ENCODE data around the gene PUDP. TPM values are rescaled to one million over a fixed set of nuclear protein-coding genes. Genes with fewer than 3 reads are reported as not detected.
"Not testable (repeated sequence)": the region's sequence is repeated elsewhere in the genome, so short reads cannot be mapped to it uniquely, and the experiment has no call there.

The PUDP gene
- polyA plus RNA-seq, 12 donors: 19.4 to 50.7 (median 37.5) TPM; not detected in 1

DNA sequence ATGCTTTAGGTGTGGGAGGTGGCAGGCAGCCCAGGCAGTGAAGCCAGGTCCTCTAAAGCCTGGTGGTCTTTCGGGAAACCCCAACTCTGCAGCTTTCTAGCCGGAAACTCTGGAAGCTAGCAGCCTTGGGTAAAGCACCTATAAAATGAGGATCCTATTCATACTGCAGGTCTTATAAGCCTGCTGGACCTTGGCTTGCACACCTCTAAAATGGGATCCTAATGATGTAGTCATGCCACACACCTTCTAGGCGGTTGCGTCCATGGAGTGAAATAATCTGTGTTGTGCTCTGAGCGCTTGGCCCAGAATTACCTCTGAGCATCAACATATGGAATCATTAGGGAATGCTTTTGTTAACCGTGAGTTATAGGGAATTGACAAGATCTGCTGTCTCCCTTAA is 36.4 kb downstream of the PUDP start:
- DNase-seq: no peak

GRCh38 chrX:7110821-7111276 is 37.1 kb downstream of the PUDP start:
- no peak for DNase-seq

DNA sequence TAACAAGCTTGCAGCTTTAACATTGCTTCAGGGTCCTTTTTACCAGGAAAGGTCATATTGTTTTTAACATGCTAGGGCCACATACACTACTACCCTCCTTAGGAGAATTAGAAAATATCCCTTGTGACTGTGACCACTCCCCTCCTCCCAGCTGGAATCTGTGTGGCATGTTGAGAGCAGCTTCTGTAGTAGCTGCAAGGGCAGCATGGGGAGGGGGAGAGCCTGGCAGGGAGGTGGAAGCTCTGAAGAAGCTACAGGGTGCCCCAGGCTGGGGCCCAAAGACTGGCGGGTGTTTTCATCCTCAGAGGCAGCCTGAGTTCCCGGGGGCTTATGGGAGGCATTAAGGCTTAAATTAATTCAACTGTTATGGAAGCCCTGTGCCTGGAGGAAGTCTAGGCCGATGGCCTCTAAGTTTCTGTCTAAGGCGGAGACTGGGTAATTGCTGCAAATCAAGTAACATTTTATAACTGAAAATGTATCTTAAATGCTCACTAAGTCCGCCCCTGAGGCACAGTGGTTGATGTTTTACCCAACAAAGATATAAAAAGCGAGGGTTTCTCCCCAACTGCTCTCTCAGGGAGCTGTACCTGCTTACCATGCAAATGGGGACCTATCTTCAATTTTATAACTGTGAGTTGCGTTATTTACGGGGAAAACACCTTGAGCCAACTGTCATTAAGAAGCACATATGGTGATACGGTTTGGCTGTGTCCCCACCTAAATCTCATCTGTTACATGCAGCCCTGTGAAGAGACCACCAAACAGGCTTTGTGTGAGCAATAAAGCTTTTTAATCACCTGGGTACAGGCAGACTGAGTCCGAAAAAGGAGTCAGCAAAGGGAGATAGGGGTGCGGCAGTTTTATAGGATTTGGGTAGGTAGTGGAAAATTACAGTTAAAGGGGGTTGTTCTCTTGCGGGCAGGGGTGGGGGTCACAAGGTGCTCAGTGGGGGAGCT is 37.8 kb downstream of the PUDP start:
- no peak for DNase-seq

DNA sequence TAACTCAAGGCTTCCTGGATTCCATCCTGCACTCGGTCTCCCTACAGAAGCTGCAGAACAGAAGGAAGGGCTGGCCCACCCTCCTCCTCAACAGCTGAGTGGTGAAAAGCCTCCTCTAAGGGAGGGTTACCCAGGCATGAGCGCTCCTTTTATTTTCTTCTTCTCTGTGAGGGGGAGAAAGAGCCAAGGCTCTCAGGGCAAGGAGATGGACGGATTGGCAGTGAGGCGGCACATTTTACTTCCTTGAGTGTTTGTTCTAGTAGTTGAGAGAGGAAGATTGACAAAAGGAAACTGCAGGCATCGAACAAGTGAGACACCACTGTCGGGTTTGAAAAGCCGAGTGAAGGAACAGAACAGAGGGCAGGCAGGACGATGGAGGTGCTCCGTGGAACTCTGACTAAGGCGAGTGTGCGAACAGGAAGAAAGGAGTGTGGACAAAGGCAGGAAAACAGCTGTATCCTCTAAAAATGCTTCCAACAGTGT is 38.9 kb downstream of the PUDP start:
- DNase-seq: no peak

- no peak for DNase-seq
Measured at GRCh38 chrX:7108030-7108429, 39.9 kb downstream of the PUDP start.

- DNase-seq: no peak
Measured at GRCh38 chrX:7106649-7107048, 41.3 kb downstream of the PUDP start.

- DNase-seq: no peak
Measured at GRCh38 chrX:7102119-7102518, 45.8 kb downstream of the PUDP start.

- DNase-seq: no peak
Measured at GRCh38 chrX:7100022-7100421, 47.9 kb downstream of the PUDP start.

GRCh38 chrX:7095657-7096056 is 52.3 kb downstream of the PUDP start:
- DNase-seq: not testable (repeated sequence)

DNA sequence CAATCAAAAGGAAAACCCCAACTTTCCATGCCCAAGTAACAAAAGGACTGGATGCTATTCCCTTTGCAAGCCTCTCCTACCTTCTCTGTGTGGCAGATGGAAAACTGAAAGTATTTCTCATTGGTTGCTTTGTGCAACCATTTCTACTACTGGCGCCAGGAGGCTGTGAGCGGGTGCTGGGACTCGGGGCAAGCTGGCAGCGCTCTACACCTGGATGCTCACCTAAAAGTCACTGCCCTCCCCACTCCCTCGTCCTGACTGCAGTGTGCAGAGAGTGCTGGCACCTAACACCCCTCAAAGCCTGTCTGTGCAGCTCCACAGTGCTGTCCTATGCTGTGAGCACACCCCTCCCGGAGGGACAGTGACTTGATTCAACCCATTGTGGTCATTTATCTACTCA is 54.6 kb downstream of the PUDP start:
- no peak for DNase-seq

DNA sequence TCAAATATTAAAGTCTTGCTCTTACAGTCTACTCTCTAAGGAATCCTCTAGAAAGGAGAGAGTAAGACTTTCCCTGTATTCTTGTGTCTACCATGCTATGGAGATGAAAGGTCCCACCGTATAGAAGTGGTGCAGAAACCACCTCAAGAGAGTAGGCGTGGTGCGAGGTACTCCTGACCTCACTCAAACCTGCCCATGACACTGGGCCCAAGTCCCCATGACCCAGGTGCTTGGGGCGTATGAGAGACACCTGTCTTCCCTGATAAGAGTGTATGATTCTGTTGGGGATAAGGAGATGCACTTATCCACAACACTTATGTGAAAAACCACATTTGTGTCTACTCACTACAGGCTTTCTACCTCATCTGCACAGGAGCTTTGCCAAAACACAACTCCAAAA is 55.4 kb downstream of the PUDP start:
- no peak for DNase-seq

DNA sequence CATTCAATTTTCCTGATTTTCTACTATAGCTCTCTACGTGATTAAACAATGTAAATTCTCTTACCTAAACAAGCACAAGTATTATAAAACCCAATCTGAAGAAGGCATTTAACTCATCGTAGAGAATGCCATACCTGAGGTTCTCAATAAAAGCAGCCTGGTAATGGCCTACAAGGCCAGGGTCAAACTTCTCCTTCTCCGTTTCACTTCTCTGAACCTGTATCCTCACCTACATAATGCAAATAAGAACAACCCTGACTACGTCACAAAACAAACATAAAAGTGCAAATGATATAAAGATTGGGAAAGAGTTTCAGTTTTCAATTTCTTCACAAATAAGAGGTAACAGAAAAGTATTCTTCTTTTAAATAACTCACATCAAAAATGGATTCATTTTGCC is 56.0 kb downstream of the PUDP start:
- no peak for DNase-seq

DNA sequence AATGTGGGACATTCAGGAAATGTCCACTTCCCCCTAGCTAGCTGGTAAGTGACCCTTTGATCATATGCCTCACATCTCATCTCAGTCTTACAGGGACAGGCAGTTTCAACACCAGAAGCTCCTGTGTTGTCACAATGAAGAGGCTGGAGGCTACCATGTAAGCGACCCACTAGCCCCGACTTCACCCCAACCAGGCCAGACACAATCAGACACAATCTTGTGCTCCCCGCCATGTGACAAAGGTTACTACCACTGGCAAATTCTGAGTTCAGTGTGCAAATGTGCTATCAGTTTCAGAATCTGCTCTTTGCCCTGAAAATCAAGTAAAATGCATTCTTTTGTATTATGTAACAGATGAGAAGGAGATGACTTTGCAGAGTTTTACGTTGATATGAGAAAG is 57.3 kb downstream of the PUDP start:
- DNase-seq: no peak

GRCh38 chrX:7088968-7089615 is 58.9 kb downstream of the PUDP start:
- DNase-seq: no peak

- no peak for DNase-seq
Measured at GRCh38 chrX:7086384-7086783, 61.6 kb downstream of the PUDP start.

DNA sequence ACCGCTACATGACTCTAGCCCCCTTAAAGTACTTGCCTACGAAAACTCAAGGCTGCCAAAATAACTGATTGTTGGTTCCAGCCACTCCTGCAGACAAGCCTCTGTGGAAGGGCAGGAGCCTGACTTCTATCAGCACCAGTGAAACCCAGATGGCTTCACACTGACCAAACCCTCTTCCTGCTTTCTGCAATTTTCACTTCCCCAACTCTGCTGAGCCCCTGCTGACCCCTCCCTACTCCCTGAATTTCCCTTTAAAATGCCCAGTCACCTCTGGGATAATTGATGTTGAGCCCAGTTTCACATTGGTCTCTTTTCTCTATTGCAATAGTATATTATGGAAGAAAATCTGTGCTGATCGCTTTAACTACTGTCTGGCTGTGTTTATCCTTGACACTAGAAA is 62.1 kb downstream of the PUDP start:
- no peak for DNase-seq

DNA sequence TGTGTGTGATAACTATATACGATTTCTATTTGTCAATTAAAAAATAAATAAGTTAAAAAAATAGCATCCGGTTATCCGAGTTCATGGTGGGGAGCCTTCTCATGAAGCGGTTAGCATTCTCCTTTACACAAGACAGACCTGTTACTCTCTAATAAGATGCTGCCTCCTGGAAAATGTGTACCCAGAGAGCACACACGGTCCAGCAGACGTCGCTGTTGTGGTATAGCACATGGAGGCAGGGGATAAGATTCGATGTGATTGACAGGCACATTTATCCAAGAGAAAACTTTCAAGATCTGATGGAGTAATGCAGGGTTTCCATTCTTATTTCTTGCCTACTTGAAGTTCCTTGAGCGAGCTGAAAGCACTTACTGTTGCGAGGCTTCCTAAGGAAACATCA is 63.1 kb downstream of the PUDP start:
- DNase-seq: no peak

DNA sequence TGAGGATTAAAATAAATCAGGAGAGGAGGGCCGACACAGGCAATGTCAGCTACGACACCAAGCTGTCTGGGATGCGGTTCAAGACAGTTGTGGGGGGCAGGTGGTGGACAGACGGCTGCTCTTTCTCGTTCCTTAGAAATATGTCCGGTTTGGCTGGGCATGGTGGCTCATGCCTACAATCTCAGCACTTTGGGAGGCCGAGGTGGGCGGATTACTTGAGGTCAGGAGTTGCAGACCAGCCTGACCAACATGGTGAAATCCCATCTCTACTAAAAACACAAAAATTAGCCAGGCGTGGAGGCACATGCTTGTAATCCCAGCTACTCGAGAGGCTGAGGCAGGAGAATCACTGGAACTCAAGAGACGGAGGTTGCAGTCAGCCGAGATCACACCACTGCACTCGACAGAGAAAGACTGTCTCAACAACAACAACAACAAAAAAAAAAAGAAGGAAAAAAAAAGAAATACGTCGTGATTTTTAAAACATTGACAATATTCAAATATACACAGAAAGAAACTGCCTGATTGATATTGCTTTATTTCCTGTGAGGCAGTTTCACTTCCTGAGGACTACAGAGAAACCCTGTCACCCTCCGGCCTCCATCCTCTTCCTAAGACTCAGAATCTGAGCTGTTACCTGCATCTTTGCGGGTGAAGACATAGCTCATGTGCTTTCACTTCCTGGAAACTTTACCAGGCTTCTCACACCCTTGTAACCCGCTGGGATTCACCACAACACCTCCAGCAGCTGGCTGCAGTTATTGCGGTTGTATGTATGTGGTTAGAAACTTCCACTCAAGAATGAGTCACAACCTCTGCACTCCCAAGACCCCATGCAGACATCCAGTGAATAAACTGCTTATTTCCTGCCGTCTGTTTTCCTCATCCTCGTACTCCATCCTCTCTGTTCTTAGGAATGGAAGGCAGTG is 64.2 kb downstream of the PUDP start:
- DNase-seq: no peak

GRCh38 chrX:7083021-7083420 is 64.9 kb downstream of the PUDP start:
- DNase-seq: no peak

DNA sequence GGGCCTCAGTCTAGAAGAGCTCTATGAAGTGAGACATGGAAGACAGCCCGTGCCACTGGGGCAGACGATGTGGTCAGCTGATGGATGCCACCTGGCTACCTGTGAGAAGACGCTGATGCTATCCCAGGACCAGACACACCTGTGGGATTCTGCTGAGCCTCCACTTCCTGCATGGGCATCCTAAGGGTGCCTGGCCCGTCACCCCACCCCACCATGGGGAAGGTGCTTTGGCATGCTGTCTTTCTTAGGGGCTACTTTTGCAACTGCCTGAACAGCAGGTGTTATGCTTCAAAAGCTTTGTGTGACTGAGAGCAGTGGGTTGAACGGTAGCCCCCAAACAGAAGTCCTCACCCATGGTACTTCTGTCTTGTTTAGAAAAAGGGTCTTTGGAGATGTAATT is 65.4 kb downstream of the PUDP start:
- no peak for DNase-seq

DNA sequence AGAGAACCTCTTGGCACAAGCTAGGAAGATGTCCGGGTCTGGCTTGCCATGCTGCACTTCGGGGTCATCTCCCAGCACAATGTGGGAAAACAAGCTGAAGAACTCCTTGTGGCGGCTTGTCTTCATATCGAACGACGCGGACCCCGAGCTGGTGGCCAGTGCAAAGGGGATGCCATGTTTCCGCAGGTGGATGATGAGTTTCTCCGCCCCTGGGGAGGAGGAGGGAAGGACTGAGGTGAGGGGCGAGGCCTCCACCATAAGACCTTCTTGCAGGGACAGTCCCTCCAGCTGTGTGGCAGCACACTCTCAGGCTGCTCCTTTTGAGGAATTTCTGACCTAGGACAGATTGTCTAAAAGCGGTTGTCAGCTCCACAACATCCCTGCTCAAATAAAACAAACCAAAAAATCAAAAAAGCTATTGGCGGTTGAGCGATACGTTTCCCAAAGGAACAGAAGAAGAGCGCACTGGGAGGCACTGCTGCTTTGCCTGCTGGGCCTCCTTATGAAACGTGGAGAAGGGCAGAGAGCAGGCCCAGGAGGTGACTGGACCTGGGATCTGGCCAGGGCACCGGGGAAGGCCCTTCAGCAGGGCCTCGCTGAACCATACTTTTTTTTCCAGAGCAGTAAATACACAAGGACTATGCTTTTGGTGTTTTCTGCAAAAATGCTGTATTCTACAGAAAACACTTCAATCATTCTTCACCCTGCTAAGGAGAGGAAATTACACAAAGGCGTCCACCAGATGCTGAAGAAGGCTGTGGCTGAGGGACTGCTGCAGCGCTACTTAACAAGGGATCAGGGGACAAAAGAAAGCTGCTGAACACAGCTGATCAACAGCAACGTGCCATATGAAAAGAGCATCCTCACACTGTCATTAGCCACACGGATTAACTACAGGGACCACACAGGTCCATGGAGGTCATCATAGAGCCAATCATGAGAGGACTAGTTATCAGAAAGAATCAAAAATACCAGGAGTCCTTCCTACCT is 70.4 kb downstream of the PUDP start:
- no peak for DNase-seq
